GM18868 (cell line): ENCODE measurements around the gene HRH2.

ENCODE experiments used
- ATAC-seq: cut with Tn5 transposase; IDR thresholded peaks from one replicate; pipeline ENCODE4 v1.9.1; 2021; ENCODE audit warnings: mild to moderate bottlenecking, moderate library complexity; ENCODE audit not compliant: unreplicated experiment

The HRH2 gene

DNA sequence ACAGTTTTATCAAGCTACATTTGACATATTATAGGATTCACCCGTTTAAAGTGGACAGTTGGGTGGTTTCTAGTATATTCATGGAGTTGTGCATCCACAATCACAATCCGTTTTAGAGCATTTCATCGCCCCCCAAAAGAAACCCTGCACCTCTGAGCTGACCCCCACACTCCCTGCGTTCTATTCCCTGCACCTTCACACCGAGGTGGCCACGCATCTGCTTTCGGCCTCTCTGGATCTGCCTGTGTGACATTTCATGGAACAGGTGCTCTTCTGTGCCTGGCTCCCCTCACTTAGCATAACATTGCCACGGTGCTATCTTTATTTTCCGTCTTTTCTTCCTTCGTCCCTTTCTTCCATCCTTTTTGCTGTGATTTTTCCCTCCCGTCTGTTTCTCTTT, 32.7 kb downstream of the HRH2 start:
- no peak for ATAC-seq

DNA sequence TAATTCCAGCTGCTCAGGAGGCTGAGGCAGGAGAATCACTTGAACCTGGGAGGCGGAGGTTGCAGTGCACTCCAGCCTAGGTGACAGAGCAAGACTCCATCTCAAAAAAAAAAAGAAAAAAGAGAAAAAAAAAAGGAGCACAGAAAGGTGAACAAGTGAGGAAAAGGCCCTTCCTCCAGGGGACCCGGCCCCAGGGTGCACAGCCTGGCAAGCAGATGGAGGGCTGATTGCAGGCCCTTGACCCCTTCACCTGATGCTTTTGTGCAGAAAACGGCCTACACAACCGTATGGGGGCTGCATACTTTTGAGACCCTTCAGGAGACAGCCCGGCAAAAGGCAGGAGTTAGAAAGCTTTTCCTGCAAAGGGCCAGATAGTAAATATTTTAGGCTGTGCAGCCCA, 33.9 kb downstream of the HRH2 start:
- ATAC-seq = no peak

GRCh38 chr5:175692235-175692995, 34.5 kb downstream of the HRH2 start:
- ATAC-seq = no peak

- ATAC-seq = no peak
Measured at GRCh38 chr5:175692996-175693710, 35.3 kb downstream of the HRH2 start.

- ATAC-seq = no peak
Measured at GRCh38 chr5:175693741-175694140, 35.9 kb downstream of the HRH2 start.

- ATAC-seq = no peak
Measured at GRCh38 chr5:175694371-175695160, 36.7 kb downstream of the HRH2 start.

- ATAC-seq = no peak
Measured at GRCh38 chr5:175695161-175696126, 37.6 kb downstream of the HRH2 start.

DNA sequence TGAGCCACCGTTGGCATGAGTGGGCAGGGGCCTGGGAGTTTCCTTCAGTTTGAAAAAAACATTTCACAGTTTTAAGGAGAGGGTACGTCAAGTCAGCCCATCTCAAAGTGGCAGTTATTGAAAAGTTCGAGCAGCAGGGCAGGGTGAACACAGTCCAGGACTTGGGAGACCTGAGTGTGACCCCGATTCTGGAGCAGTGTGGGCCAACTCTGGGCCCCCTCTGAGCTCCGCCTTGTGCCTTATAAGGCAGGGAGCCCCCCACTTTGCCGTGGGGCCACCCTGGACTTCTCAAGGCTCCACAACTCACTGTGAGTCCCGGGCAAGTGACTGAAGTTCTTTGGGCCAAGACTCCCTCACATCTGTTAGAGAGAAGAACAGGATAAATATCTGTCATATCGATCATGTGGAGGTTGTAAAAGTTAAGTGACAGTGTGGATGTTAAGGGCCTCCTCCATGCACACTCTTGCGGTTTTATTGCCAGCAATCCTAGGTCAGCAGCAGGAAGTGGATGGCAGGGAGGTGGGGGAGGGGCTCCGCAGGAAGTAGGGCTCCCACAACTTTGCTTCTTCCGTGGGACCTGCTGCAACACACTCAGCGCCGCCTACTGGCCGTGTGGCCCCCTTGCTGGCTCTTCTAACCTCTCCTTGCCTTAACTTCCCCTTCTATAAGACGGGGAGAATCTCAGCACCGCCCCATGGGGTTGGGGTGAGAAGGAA, 38.4 kb downstream of the HRH2 start:
- no peak for ATAC-seq

GRCh38 chr5:175696855-175697198, 39.0 kb downstream of the HRH2 start:
- ATAC-seq = no peak

DNA sequence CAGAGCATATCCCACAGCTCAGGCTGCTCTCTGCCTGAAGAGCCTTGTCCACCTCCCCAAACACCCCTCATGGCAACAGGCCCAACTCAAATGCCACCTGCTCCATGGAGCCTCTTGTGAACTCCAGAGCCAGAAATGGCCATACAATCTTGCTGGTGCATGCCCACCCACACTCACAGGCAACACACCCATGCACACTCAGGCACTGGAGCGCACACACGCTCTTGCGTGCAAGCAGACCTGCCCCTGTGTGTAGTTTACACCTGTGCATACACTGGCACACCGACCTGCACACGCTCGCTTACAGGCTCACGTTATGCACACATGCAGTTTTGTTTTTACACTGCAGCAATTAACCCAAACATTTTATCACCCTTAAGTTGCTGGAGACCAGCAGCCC, 40.0 kb downstream of the HRH2 start:
- no peak for ATAC-seq

GRCh38 chr5:175698401-175699115, 40.7 kb downstream of the HRH2 start:
- ATAC-seq = no peak

DNA sequence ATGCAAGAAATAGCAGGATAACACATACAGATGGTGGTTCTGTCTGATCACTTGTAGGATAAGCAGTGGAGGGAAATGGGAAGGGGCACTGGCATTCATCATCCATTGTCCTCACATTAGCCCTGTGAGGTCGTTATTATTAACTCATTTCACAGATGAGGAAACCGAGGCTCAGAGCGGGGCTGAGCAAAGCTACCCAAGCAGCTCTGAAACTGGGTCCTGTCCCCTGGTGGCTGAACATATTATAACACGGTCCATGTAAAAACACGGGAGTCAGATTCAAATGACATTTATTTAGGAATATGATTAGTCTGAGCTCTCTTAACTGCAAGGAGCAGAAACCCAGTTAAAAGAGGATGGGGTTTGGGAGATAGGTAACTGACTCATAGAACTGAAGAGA, 43.1 kb downstream of the HRH2 start:
- no peak for ATAC-seq

- no peak for ATAC-seq
Measured at GRCh38 chr5:175701797-175702196, 43.9 kb downstream of the HRH2 start.

GRCh38 chr5:175706499-175706898, 48.6 kb downstream of the HRH2 start:
- ATAC-seq = no peak

DNA sequence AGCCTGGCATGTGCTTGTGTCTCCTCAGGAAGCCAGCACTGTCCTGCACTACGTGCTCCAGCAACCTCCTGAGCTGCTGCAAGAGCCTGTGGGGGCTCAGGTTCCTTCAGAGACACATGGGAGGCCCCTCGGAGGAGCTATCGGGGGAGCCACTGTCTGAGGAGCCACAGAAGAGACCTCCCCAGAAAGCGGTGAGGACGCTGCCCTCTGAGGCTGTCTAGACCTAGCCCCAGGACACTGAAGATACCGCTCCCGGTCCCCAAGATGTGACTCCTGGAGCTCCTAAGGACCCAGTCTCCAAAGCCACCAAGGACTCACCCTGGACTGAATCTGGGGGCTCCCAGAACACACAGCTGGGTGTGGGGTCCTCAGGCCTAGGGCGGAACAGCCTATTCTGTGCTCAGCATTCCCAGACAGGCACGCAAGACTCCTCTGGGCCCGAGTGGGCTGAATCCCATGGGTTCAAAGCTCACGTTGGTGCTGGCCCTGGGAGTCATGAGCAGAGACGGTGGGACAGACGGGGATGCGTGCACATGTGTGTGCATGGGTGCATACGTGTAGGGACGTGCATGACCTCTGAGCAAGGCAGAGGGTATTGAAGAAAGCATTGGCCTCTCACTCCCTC, 50.0 kb downstream of the HRH2 start:
- no peak for ATAC-seq

DNA sequence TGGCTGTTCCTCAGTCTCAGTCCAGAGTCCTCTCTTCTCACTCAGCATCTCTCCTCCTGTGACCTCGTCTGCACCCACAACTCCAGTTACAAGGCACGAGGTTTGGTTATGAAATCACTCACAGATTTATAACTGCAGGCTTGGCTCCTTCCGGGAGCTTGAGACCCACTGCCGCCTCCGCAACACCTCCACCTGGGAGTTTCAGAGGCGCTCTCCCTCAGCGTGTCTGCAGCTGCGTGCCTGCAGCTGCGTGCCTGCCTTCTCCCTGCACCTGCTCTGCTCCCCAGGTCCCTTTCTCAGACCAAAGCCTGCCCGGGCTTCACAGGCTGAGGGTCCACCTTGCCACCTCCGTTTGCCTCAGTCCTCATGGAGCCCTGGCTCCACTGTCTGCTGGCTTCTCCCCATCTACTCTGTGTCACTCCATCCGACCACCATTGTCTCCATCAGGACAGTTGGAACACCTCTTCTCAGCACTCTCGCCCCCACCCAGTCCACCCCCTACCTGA, 51.5 kb downstream of the HRH2 start:
- no peak for ATAC-seq

- ATAC-seq = no peak
Measured at GRCh38 chr5:175710326-175710725, 52.5 kb downstream of the HRH2 start.

- no peak for ATAC-seq
Measured at GRCh38 chr5:175711031-175711430, 53.2 kb downstream of the HRH2 start.
